ENCODE data around the gene FOXP1.

The FOXP1 gene

GRCh38 chr3:71285086-71285485, 298.4 kb downstream of the FOXP1 start:
- Histone ChIP-seq H3K4me2 (ENCODE audit: low read length) (no peak overlapping the region), H3K9me2 (ENCODE audit: low read depth, low read length) (no peaks in the 10 kb centered on the region), H2AFZ (ENCODE audit: low read length) (no peak overlapping the region), H3K79me2 (ENCODE audit: insufficient read depth, low read length) (peaks cover 34% of the 10 kb centered on the region), H3F3A (ENCODE audit: insufficient read depth, low read length) (no peaks in the 10 kb centered on the region), H3K9ac (ENCODE audit: low read length) (no peak overlapping the region), H3K27me3 (ENCODE audit: insufficient read depth, low read length) (no peaks in the 10 kb centered on the region), H3K36me3 (ENCODE audit: insufficient read depth, low read length) (peaks cover 7% of the 10 kb centered on the region; the same call in 1 of the 2 replicates), H4K20me1 (ENCODE audit: insufficient read depth, low read length) (no peaks in the 10 kb centered on the region), H3K9me3 (ENCODE audit: low read length) (no peaks in the 10 kb centered on the region), H3K27ac (ENCODE audit: low read depth, low read length, poor library complexity, severe bottlenecking) (no peak overlapping the region), H3K4me1 (ENCODE audit: insufficient read depth, low read length, severe bottlenecking) (no peaks in the 10 kb centered on the region), H3K4me3 (ENCODE audit: low read depth, low read length, poor library complexity, severe bottlenecking) (no peak overlapping the region)
- TF ChIP-seq, protein P1, sequence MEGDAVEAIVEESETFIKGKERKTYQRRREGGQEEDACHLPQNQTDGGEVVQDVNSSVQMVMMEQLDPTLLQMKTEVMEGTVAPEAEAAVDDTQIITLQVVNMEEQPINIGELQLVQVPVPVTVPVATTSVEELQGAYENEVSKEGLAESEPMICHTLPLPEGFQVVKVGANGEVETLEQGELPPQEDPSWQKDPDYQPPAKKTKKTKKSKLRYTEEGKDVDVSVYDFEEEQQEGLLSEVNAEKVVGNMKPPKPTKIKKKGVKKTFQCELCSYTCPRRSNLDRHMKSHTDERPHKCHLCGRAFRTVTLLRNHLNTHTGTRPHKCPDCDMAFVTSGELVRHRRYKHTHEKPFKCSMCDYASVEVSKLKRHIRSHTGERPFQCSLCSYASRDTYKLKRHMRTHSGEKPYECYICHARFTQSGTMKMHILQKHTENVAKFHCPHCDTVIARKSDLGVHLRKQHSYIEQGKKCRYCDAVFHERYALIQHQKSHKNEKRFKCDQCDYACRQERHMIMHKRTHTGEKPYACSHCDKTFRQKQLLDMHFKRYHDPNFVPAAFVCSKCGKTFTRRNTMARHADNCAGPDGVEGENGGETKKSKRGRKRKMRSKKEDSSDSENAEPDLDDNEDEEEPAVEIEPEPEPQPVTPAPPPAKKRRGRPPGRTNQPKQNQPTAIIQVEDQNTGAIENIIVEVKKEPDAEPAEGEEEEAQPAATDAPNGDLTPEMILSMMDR (IDR thresholded peaks at IDR 0.05; ENCODE audit: low read length), result no peak
- no peak for TF ChIP-seq EZH2 (IDR thresholded peaks at IDR 0.05; ENCODE audit: borderline replicate concordance, low read length)

DNA sequence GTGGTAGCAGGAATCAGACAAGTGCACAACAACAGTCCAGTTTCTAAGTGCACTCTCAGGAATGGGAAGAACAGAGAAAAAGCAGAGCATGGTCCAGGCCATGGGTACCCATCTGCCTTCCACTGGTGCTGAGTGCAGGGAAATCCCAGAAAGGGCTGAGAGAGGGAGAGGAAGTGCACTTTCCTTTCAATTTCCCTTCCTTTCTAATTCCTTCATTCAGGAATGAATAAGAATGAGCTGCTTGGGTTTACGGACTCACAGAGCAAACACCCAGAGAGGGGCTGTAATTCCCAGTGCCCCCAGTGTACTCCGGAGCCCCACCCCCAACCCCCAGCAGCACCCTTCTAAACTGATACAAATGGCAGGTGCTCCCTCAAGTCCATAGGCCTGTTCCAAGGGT, 300.6 kb downstream of the FOXP1 start:
- no peak overlapping the region for H3K9ac ChIP-seq (ENCODE audit: low read length)
- TF ChIP-seq EZH2 (IDR thresholded peaks at IDR 0.05; ENCODE audit: borderline replicate concordance, low read length), result no peak
- TF ChIP-seq, protein P1 (IDR thresholded peaks at IDR 0.05; ENCODE audit: low read length), result no peak
- H3K79me2 ChIP-seq (ENCODE audit: insufficient read depth, low read length), result peaks cover 34% of the 10 kb centered on the region
- no peak overlapping the region for H3K4me2 ChIP-seq (ENCODE audit: low read length)
- no peaks in the 10 kb centered on the region for H3F3A ChIP-seq (ENCODE audit: insufficient read depth, low read length)
- H2AFZ ChIP-seq (ENCODE audit: low read length), result no peak overlapping the region
- no peak overlapping the region for H3K4me3 ChIP-seq (ENCODE audit: low read depth, low read length, poor library complexity, severe bottlenecking)
- no peaks in the 10 kb centered on the region for H3K9me3 ChIP-seq (ENCODE audit: low read length)
- H3K9me2 ChIP-seq (ENCODE audit: low read depth, low read length), result no peaks in the 10 kb centered on the region
- no peaks in the 10 kb centered on the region for H4K20me1 ChIP-seq (ENCODE audit: insufficient read depth, low read length)
- no peaks in the 10 kb centered on the region for H3K27me3 ChIP-seq (ENCODE audit: insufficient read depth, low read length)
- no peaks in the 10 kb centered on the region for H3K4me1 ChIP-seq (ENCODE audit: insufficient read depth, low read length, severe bottlenecking)
- no peak overlapping the region for H3K27ac ChIP-seq (ENCODE audit: low read depth, low read length, poor library complexity, severe bottlenecking)
- H3K36me3 ChIP-seq (ENCODE audit: insufficient read depth, low read length), result peaks cover 8% of the 10 kb centered on the region

DNA sequence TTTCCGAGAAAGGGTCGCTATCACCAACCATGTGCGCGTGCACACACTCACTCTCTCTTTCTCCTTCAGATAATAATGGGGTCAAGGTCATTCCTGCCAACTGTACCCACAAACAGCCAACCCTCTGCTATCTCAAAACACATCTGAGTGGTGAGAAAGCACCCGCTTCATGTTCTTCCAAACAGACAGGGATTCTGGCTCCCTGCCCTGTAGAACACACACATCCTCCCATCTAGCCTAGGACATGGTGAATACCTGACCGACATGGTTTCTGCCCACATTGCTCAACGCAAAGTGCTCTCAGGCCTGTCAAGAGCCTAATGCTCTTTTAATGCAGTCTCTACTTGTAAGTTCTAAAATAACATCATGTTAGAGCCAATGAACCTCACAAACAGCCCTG, 302.2 kb downstream of the FOXP1 start:
- H3K4me3 ChIP-seq (ENCODE audit: low read depth, low read length, poor library complexity, severe bottlenecking), result no peak overlapping the region
- no peaks in the 10 kb centered on the region for H3K9me2 ChIP-seq (ENCODE audit: low read depth, low read length)
- H3K9ac ChIP-seq (ENCODE audit: low read length), result no peak overlapping the region
- no peaks in the 10 kb centered on the region for H3K9me3 ChIP-seq (ENCODE audit: low read length)
- peaks cover 32% of the 10 kb centered on the region for H3K79me2 ChIP-seq (ENCODE audit: insufficient read depth, low read length)
- H3K4me2 ChIP-seq (ENCODE audit: low read length), result no peak overlapping the region
- H3K27ac ChIP-seq (ENCODE audit: low read depth, low read length, poor library complexity, severe bottlenecking), result no peak overlapping the region
- H3K36me3 ChIP-seq (ENCODE audit: insufficient read depth, low read length), result peaks cover 10% of the 10 kb centered on the region
- H4K20me1 ChIP-seq (ENCODE audit: insufficient read depth, low read length), result no peaks in the 10 kb centered on the region
- H3K27me3 ChIP-seq (ENCODE audit: insufficient read depth, low read length), result no peaks in the 10 kb centered on the region
- H3K4me1 ChIP-seq (ENCODE audit: insufficient read depth, low read length, severe bottlenecking), result no peaks in the 10 kb centered on the region
- H3F3A ChIP-seq (ENCODE audit: insufficient read depth, low read length), result no peaks in the 10 kb centered on the region
- H2AFZ ChIP-seq (ENCODE audit: low read length), result no peak overlapping the region
- TF ChIP-seq, protein P1 (IDR thresholded peaks at IDR 0.05; ENCODE audit: low read length), result no peak
- no peak for TF ChIP-seq EZH2 (IDR thresholded peaks at IDR 0.05; ENCODE audit: borderline replicate concordance, low read length)
